SK-N-SH (cell line): Measurements from ENCODE around the gene XRN2. TPM values are rescaled to one million over a fixed set of nuclear protein-coding genes. Genes with fewer than 3 reads are reported as not detected.

Source experiments
- CTCF ChIA-PET: fragments of 300-600, 350-600 bp; formaldehyde crosslinking; extraction: SDS; loops from one replicate; lab custom pipeline; 2021; lab: Yijun Ruan, JAX
- POLR2A ChIA-PET: fragments of 350-600 bp; sonication (Branson Sonifier 250); formaldehyde crosslinking; extraction: SDS; loops from one replicate; lab custom pipeline; 2020; ENCODE audit warnings: antibody characterized with exemption, inconsistent platforms; lab: Yijun Ruan, JAX
- DNase-seq: peaks from one replicate; pipeline ENCODE4 v3.0.0; 2012
- H2AFZ ChIP-seq: fragments of 200-600 bp; sonication (generic); 2 replicates; pipeline ENCODE4 v1.8.1; 2016; ENCODE audit warnings: antibody characterized with exemption, mild to moderate bottlenecking, low read depth
- H3F3A ChIP-seq: fragments of 200-600 bp; sonication (generic); replicated peaks from 2 replicates; pipeline ENCODE3; 2016; ENCODE audit warnings: antibody characterized with exemption, mild to moderate bottlenecking; ENCODE audit not compliant: insufficient read depth
- H3K27ac ChIP-seq, 2 experiments: fragments of 200-500 bp in 1 of 2; fragments of 200-600 bp in 1 of 2; sonication (Bioruptor generic) in 1 of 2; sonication (generic), shearing (Covaris generic) in 1 of 2; 2 replicates each; pipeline versions ENCODE4 v1.5.1 to v1.6.1; 2014 to 2016; ENCODE audit warnings: low read depth in 2 of 2, inconsistent platforms in 1 of 2, low read length in 1 of 2, mild to moderate bottlenecking in 1 of 2, mixed read lengths in 1 of 2
- H3K27me3 ChIP-seq: fragments of 200-600 bp; sonication (generic), shearing (Covaris generic); 2 replicates; pipeline ENCODE4 v1.6.1; 2016; ENCODE audit warnings: mixed run types; ENCODE audit not compliant: insufficient read depth
- H3K36me3 ChIP-seq, 2 experiments: fragments of 200-500 bp in 1 of 2; fragments of 200-600 bp in 1 of 2; sonication (Bioruptor generic) in 1 of 2; sonication (generic) in 1 of 2; replicated peaks in 1 of 2; 2 replicates each; pipeline versions ENCODE3 to v1.5.1; 2014 to 2016; ENCODE audit warnings: low read length in 1 of 2, mild to moderate bottlenecking in 1 of 2; ENCODE audit not compliant: insufficient read depth in 2 of 2, control insufficient read depth in 1 of 2
- H3K4me1 ChIP-seq, 2 experiments: fragments of 200-500 bp in 1 of 2; fragments of 200-600 bp in 1 of 2; sonication (Bioruptor generic) in 1 of 2; sonication (generic), shearing (Covaris generic) in 1 of 2; 2 replicates each; pipeline versions ENCODE4 v1.5.1 to v1.6.1; 2014 to 2016; ENCODE audit warnings: low read depth in 1 of 2, low read length in 1 of 2, mixed run types in 1 of 2; ENCODE audit not compliant: insufficient read depth in 2 of 2, control insufficient read depth in 1 of 2
- H3K4me2 ChIP-seq: fragments of 200-600 bp; sonication (generic), shearing (Covaris generic); 2 replicates; pipeline ENCODE4 v1.6.1; 2017; ENCODE audit warnings: mixed run types
- H3K4me3 ChIP-seq, 2 experiments: fragments of 200-500 bp in 1 of 2; fragments of 200-600 bp in 1 of 2; sonication (Bioruptor generic) in 1 of 2; sonication (generic), shearing (Covaris generic) in 1 of 2; 2 replicates each; pipeline versions ENCODE4 v1.5.1 to v1.8.1; 2014 to 2016; ENCODE audit warnings: low read depth in 2 of 2, inconsistent platforms in 1 of 2, low read length in 1 of 2, mild to moderate bottlenecking in 1 of 2, mixed read lengths in 1 of 2, moderate library complexity in 1 of 2
- H3K79me2 ChIP-seq: fragments of 200-600 bp; sonication (generic); 2 replicates; pipeline ENCODE4 v1.8.1; 2017; ENCODE audit warnings: mild to moderate bottlenecking; ENCODE audit not compliant: insufficient read depth
- H3K9ac ChIP-seq: fragments of 200-600 bp; sonication (generic); 2 replicates; pipeline ENCODE4 v1.6.1; 2017; ENCODE audit warnings: mixed run types
- H3K9me2 ChIP-seq: fragments of 200-600 bp; sonication (generic); 2 replicates; pipeline ENCODE4 v1.6.1; 2017; ENCODE audit warnings: mixed run types
- H3K9me3 ChIP-seq: fragments of 200-600 bp; sonication (generic); 2 replicates; pipeline ENCODE4 v1.6.1; 2017; ENCODE audit warnings: mixed run types, mild to moderate bottlenecking, moderate library complexity
- H4K20me1 ChIP-seq: fragments of 200-600 bp; sonication (generic); 2 replicates; pipeline ENCODE4 v1.6.1; 2017; ENCODE audit warnings: mild to moderate bottlenecking, mixed run types; ENCODE audit not compliant: insufficient read depth
- CTCF ChIP-seq: fragments of 200-600 bp; sonication (generic); IDR thresholded peaks from 2 replicates; pipeline ENCODE4 v1.6.1; 2017; ENCODE audit warnings: antibody characterized with exemption, mild to moderate bottlenecking, moderate library complexity
- ELF1 ChIP-seq: IDR thresholded peaks from 2 replicates; pipeline ENCODE4 v1.4.0; 2012
- FOXJ3 ChIP-seq: sonication (generic); formaldehyde crosslinking; IDR thresholded peaks from 2 replicates; pipeline ENCODE4 v1.5.1; 2020; ENCODE audit warnings: mild to moderate bottlenecking, missing genetic modification reagents
- FOXM1 ChIP-seq: IDR thresholded peaks from 2 replicates; pipeline ENCODE4 v1.4.0; 2012; ENCODE audit warnings: low read depth, mild to moderate bottlenecking
- GATA2 ChIP-seq: sonication (generic); formaldehyde crosslinking; IDR thresholded peaks from 2 replicates; pipeline ENCODE4 v1.5.0; 2020; ENCODE audit warnings: mild to moderate bottlenecking, missing genetic modification reagents
- JUND ChIP-seq: IDR thresholded peaks from 2 replicates; pipeline ENCODE4 v1.4.0; 2012
- MEF2A ChIP-seq: IDR thresholded peaks from 2 replicates; pipeline ENCODE4 v1.4.0; 2012; ENCODE audit warnings: low read depth, borderline replicate concordance
- MXI1 ChIP-seq: IDR thresholded peaks from 2 replicates; pipeline ENCODE4 v1.6.1; 2012; ENCODE audit warnings: mild to moderate bottlenecking, low read depth, low read length, improper control_type of control experiment
- NFIC ChIP-seq: IDR thresholded peaks from 2 replicates; pipeline ENCODE4 v1.4.0; 2012; ENCODE audit warnings: borderline replicate concordance
- RAD21 ChIP-seq: IDR thresholded peaks from 2 replicates; pipeline ENCODE4 v1.6.1; 2012; ENCODE audit warnings: mild to moderate bottlenecking, low read length
- RFX5 ChIP-seq: IDR thresholded peaks from 2 replicates; pipeline ENCODE4 v1.6.1; 2012; ENCODE audit warnings: mild to moderate bottlenecking, improper control_type of control experiment, low read length
- TAF1 ChIP-seq: IDR thresholded peaks from 2 replicates; pipeline ENCODE4 v1.6.1; 2012; ENCODE audit warnings: low read depth, mild to moderate bottlenecking, low read length, moderate library complexity, borderline replicate concordance
- TCF12 ChIP-seq: IDR thresholded peaks from 2 replicates; pipeline ENCODE4 v1.4.0; 2012
- polyA plus RNA-seq, 3 experiments: library from polyadenylated mRNA; depleted of rRNA; stranded (reverse); fragments of >200 nt; gene quantifications; 2 replicates each; pipeline ENCODE4 v1.2.3, GENCODE V29; 2012
- TF ChIP-seq, protein P1 (sequence below): fragments of 150-350 bp; IDR thresholded peaks from 2 replicates; pipeline ENCODE4 v1.6.1; 2016; ENCODE audit warnings: mild to moderate bottlenecking, low read depth, low read length
- TF ChIP-seq, protein P2 (sequence below): IDR thresholded peaks from 2 replicates; pipeline ENCODE4 v1.6.1; 2012; ENCODE audit warnings: mild to moderate bottlenecking, low read depth, low read length, moderate library complexity
- TF ChIP-seq, protein P3 (sequence below): IDR thresholded peaks from 2 replicates; pipeline ENCODE4 v1.4.0; 2012; ENCODE audit warnings: low read depth
- TF ChIP-seq, protein P4 (sequence below): IDR thresholded peaks from 2 replicates; pipeline ENCODE4; 2012

The XRN2 gene
- polyA plus RNA-seq, 1 of the 3 experiments (the other 2 are of a cell fraction): 44.5 TPM

DNA sequence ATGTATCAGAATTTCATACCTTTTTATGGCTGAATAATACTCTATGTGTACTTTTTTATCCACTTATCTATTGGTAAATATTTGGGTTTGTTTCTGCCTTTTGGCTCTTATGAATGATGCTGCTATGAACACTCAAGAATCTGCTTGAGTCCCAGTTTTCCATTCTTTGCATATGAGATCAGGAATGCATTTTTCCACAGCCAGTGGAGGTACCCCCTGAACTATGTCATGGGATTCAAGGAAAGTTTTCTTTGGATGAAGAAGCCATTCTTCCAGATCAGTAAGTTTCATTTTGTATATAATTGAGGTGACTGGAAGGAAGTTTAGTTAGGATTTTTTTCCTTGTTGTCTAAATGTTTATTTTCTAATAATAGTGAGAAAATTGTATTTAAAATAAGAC lies 53.3 kb downstream of the XRN2 start:
- no peaks in the 10 kb centered on the region for H3K9me3 ChIP-seq
- no peaks in the 10 kb centered on the region for H3K9me2 ChIP-seq
- no peak overlapping the region for H3K4me3 ChIP-seq
- H3K9ac ChIP-seq: no peak overlapping the region
- ChIA-PET POLR2A (no interaction called here), CTCF (interaction anchor here (0.9 kb wide), 1 partner anchor 121 kb away, joined by 3 read pairs; no protein-coding TSS in a partner anchor)
- H4K20me1 ChIP-seq: 0 out of 2 replicates have a peak, but pooled peaks cover 7% of the 10 kb centered on the region
- H3K36me3 ChIP-seq: peaks cover 65 to 73% of the 10 kb centered on the region in 2 experiments
- H2AFZ ChIP-seq: no peak overlapping the region
- H3F3A ChIP-seq: peaks cover 6% of the 10 kb centered on the region
- peaks cover 7% of the 10 kb centered on the region for H3K79me2 ChIP-seq
- H3K27ac ChIP-seq: no peak overlapping the region
- H3K4me1 ChIP-seq: peaks cover 0 to 5% of the 10 kb centered on the region in 2 experiments; a peak in 1 of 4 replicates
- no peaks in the 10 kb centered on the region for H3K27me3 ChIP-seq
- H3K4me2 ChIP-seq: no peak overlapping the region
- no peak for DNase-seq
- TF ChIP-seq ELF1 (no peak), CTCF (no peak), NFIC (no peak), RAD21 (no peak), TAF1 (no peak), GATA2 (no peak), JUND (no peak), MXI1 (no peak), MEF2A (no peak), FOXJ3 (CRISPR knock-in tag) (no peak), TCF12 (no peak), FOXM1 (no peak), RFX5 (no peak)
- TF ChIP-seq, protein P1, sequence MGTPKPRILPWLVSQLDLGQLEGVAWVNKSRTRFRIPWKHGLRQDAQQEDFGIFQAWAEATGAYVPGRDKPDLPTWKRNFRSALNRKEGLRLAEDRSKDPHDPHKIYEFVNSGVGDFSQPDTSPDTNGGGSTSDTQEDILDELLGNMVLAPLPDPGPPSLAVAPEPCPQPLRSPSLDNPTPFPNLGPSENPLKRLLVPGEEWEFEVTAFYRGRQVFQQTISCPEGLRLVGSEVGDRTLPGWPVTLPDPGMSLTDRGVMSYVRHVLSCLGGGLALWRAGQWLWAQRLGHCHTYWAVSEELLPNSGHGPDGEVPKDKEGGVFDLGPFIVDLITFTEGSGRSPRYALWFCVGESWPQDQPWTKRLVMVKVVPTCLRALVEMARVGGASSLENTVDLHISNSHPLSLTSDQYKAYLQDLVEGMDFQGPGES: no peak
- TF ChIP-seq, protein P2, sequence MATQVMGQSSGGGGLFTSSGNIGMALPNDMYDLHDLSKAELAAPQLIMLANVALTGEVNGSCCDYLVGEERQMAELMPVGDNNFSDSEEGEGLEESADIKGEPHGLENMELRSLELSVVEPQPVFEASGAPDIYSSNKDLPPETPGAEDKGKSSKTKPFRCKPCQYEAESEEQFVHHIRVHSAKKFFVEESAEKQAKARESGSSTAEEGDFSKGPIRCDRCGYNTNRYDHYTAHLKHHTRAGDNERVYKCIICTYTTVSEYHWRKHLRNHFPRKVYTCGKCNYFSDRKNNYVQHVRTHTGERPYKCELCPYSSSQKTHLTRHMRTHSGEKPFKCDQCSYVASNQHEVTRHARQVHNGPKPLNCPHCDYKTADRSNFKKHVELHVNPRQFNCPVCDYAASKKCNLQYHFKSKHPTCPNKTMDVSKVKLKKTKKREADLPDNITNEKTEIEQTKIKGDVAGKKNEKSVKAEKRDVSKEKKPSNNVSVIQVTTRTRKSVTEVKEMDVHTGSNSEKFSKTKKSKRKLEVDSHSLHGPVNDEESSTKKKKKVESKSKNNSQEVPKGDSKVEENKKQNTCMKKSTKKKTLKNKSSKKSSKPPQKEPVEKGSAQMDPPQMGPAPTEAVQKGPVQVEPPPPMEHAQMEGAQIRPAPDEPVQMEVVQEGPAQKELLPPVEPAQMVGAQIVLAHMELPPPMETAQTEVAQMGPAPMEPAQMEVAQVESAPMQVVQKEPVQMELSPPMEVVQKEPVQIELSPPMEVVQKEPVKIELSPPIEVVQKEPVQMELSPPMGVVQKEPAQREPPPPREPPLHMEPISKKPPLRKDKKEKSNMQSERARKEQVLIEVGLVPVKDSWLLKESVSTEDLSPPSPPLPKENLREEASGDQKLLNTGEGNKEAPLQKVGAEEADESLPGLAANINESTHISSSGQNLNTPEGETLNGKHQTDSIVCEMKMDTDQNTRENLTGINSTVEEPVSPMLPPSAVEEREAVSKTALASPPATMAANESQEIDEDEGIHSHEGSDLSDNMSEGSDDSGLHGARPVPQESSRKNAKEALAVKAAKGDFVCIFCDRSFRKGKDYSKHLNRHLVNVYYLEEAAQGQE: no peak
- TF ChIP-seq, protein P3, sequence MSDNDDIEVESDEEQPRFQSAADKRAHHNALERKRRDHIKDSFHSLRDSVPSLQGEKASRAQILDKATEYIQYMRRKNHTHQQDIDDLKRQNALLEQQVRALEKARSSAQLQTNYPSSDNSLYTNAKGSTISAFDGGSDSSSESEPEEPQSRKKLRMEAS: no peak
- TF ChIP-seq, protein P4, sequence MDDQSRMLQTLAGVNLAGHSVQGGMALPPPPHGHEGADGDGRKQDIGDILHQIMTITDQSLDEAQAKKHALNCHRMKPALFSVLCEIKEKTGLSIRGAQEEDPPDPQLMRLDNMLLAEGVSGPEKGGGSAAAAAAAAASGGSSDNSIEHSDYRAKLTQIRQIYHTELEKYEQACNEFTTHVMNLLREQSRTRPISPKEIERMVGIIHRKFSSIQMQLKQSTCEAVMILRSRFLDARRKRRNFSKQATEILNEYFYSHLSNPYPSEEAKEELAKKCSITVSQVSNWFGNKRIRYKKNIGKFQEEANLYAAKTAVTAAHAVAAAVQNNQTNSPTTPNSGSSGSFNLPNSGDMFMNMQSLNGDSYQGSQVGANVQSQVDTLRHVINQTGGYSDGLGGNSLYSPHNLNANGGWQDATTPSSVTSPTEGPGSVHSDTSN: no peak
